GM21825 (cell line): ENCODE data around the gene SAMSN1.

Source experiments
- ATAC-seq: cut with Tn5 transposase; IDR thresholded peaks from one replicate; pipeline ENCODE4 v1.9.1; 2021; ENCODE audit warnings: mild to moderate bottlenecking, moderate library complexity; ENCODE audit not compliant: unreplicated experiment

SAMSN1 gene

GRCh38 chr21:14448784-14449183 is 97.3 kb downstream of the SAMSN1 start:
- no peak for ATAC-seq

- ATAC-seq = no peak
These were observed 107.9 kb downstream of the SAMSN1 start for GRCh38 chr21:14438211-14438610.

DNA sequence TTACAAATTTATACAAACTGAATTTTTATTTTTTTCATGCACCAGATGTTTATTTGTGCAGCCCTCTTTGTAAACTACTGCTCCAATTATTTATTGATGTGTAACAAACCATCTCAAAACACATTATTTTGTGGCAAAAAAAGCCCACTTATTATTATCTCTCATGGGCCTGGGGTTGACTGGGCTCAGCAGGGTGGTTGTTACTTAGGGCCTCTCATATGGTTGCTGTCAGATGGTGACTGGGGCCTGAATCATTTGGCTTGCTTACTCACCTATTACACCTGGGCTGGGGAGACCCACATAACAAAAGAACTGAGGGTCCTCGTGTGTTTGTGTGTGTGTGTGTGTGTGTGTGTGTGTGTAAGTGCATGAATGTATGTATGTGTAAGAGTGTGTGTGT is 110.7 kb downstream of the SAMSN1 start:
- no peak for ATAC-seq
